OCI-LY7 (cell line): Measurements from ENCODE around the gene TTC22.

Source experiments
- CTCF ChIP-seq: fragments of 200-600 bp; sonication (generic); conservative IDR thresholded peaks from 2 replicates; pipeline ENCODE4 v1.5.1; 2014; ENCODE audit warnings: mild to moderate bottlenecking, antibody characterized with exemption, low read length, moderate library complexity, mixed read lengths
- EZH2phosphoT487 ChIP-seq: fragments of 200-600 bp; sonication (generic); IDR thresholded peaks from 2 replicates; pipeline ENCODE4 v1.6.1; 2018; ENCODE audit warnings: low read depth, borderline replicate concordance, mild to moderate bottlenecking, mixed run types, antibody characterized with exemption, low read length, moderate library complexity, mixed read lengths

GRCh38 chr1:54748094-54748835 is 52.9 kb downstream of the TTC22 start:
- TF ChIP-seq CTCF (no peak), EZH2phosphoT487 (no peak)
